ENCODE results near the gene CCDC174. TPM values are rescaled to one million over a fixed set of nuclear protein-coding genes. Genes with fewer than 3 reads are reported as not detected.

Gene CCDC174
- total and polyA plus RNA-seq, 4 donors, result 4.9 to 14.2 (median 7.0) TPM

DNA sequence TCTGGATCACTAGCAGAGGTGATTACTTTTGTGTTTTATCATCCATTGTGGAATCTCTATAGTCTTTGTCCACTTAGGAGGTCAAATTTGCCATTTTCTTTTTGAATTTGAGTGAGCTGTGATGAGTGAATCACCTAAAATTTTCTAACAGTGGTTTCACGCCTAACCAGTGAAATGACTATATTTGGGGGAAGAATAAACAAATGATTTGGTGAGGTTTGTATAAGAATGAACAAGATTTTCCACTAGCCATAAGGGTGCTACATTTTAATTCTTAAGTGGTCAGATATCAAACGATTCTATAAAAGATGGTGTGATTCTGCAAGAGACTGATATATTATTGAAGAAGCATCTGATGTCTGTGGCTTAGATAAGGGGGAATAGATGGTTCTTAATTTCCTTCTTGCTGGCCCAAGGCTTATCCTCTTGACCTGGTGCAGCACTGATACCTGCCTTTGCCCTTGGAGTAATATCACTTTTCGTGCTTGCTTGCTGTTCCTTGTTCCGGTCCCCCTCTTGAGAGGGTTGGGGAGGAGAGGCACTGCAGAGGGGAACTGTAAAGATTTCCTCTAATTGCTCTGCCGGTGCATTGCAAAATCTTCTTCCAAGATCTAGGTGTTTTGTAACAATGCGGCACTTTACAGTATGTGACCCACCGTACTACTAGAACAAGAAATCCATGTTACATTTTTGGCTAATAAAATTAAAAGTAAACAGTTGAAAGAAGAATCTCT lies 37.9 kb downstream of the CCDC174 start:
- no peak overlapping the region for H3K27ac ChIP-seq (ENCODE audit: low read depth in 1 of 2, low read length in 2 of 2)
- no peak for TF ChIP-seq RAD21 (IDR thresholded peaks at IDR 0.05)
- TF ChIP-seq, protein P1, sequence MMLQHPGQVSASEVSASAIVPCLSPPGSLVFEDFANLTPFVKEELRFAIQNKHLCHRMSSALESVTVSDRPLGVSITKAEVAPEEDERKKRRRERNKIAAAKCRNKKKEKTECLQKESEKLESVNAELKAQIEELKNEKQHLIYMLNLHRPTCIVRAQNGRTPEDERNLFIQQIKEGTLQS (IDR thresholded peaks at IDR 0.05), result no peak
- TF ChIP-seq TAF1 (conservative IDR thresholded peaks at IDR 0.05), result no peak
- no peak for TF ChIP-seq GABPA (IDR thresholded peaks at IDR 0.05 in 1 of 2, conservative IDR thresholded peaks at IDR 0.05 in 1 of 2)
- TF ChIP-seq SP1 (IDR thresholded peaks at IDR 0.05), result no peak
- no peak for TF ChIP-seq MAX (IDR thresholded peaks at IDR 0.05)
- TF ChIP-seq, protein P2, sequence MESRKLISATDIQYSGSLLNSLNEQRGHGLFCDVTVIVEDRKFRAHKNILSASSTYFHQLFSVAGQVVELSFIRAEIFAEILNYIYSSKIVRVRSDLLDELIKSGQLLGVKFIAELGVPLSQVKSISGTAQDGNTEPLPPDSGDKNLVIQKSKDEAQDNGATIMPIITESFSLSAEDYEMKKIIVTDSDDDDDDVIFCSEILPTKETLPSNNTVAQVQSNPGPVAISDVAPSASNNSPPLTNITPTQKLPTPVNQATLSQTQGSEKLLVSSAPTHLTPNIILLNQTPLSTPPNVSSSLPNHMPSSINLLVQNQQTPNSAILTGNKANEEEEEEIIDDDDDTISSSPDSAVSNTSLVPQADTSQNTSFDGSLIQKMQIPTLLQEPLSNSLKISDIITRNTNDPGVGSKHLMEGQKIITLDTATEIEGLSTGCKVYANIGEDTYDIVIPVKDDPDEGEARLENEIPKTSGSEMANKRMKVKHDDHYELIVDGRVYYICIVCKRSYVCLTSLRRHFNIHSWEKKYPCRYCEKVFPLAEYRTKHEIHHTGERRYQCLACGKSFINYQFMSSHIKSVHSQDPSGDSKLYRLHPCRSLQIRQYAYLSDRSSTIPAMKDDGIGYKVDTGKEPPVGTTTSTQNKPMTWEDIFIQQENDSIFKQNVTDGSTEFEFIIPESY (IDR thresholded peaks at IDR 0.05), result no peak
- TF ChIP-seq, protein P3, sequence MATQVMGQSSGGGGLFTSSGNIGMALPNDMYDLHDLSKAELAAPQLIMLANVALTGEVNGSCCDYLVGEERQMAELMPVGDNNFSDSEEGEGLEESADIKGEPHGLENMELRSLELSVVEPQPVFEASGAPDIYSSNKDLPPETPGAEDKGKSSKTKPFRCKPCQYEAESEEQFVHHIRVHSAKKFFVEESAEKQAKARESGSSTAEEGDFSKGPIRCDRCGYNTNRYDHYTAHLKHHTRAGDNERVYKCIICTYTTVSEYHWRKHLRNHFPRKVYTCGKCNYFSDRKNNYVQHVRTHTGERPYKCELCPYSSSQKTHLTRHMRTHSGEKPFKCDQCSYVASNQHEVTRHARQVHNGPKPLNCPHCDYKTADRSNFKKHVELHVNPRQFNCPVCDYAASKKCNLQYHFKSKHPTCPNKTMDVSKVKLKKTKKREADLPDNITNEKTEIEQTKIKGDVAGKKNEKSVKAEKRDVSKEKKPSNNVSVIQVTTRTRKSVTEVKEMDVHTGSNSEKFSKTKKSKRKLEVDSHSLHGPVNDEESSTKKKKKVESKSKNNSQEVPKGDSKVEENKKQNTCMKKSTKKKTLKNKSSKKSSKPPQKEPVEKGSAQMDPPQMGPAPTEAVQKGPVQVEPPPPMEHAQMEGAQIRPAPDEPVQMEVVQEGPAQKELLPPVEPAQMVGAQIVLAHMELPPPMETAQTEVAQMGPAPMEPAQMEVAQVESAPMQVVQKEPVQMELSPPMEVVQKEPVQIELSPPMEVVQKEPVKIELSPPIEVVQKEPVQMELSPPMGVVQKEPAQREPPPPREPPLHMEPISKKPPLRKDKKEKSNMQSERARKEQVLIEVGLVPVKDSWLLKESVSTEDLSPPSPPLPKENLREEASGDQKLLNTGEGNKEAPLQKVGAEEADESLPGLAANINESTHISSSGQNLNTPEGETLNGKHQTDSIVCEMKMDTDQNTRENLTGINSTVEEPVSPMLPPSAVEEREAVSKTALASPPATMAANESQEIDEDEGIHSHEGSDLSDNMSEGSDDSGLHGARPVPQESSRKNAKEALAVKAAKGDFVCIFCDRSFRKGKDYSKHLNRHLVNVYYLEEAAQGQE (IDR thresholded peaks at IDR 0.05), result no peak
- no peak for TF ChIP-seq CTCF (IDR thresholded peaks at IDR 0.05; ENCODE audit: low read depth, low read length, missing input control)
- TF ChIP-seq NR2F2 (IDR thresholded peaks at IDR 0.05), result no peak
- TF ChIP-seq HNF4G (IDR thresholded peaks at IDR 0.05), result no peak
- no peak for TF ChIP-seq JUND (IDR thresholded peaks at IDR 0.05)
- no peak for TF ChIP-seq HNF4A (conservative IDR thresholded peaks at IDR 0.05)
- TF ChIP-seq EGR1 (IDR thresholded peaks at IDR 0.05; ENCODE audit: low read depth in 2 of 2), result no peak
- WGBS, result 74% methylated on average over 7 of the region's 7 CpGs
- no peaks in the 10 kb centered on the region for H3K27me3 ChIP-seq (ENCODE audit: control insufficient read depth in 4 of 4, insufficient read depth in 4 of 4, low read length in 3 of 4)
- no peaks in the 10 kb centered on the region for H3K9me3 ChIP-seq (ENCODE audit: control insufficient read depth in 4 of 4, low read length in 3 of 4)
- no peaks in the 10 kb centered on the region for H3K36me3 ChIP-seq (ENCODE audit: control insufficient read depth in 4 of 4, insufficient read depth in 3 of 4, low read depth in 1 of 4, low read length in 3 of 4)
- no peak overlapping the region for H3K9ac ChIP-seq (ENCODE audit: low read depth in 1 of 2, low read length in 2 of 2)
- no peaks in the 10 kb centered on the region for H3K4me1 ChIP-seq (ENCODE audit: control insufficient read depth in 4 of 4, insufficient read depth in 4 of 4, low read length in 3 of 4)
- no peak overlapping the region for H3K4me3 ChIP-seq (ENCODE audit: low read depth in 1 of 3, low read length in 3 of 3)
- DNase-seq (ENCODE audit: low spot score), result no peak

DNA sequence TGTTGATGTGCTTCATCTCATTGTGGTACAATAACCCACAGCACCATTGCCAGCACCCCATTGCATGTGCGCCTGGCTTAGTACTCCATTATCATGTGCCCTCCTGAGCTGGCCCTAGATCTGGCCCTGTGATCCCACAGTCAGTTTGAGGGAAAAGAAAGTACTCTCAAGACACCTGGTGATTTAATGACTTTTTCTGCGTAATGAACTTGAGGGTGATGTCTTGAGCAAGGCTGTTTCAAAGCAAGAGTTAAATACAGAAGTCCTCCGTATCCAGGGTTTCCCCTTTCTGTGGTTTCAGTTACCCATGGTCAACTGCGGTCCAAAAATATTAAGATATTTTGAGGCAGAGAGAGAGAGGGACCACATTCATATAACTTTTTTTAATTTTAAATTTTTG lies 39.7 kb downstream of the CCDC174 start:
- 88% methylated on average over 4 of the region's 4 CpGs for WGBS
- H3K27me3 ChIP-seq (ENCODE audit: control insufficient read depth in 4 of 4, insufficient read depth in 4 of 4, low read length in 3 of 4), result no peaks in the 10 kb centered on the region
- no peak for DNase-seq (ENCODE audit: low spot score)
- no peak overlapping the region for H3K9ac ChIP-seq (ENCODE audit: low read depth in 1 of 2, low read length in 2 of 2)
- H3K4me3 ChIP-seq (ENCODE audit: low read depth in 1 of 3, low read length in 3 of 3), result no peak overlapping the region
- H3K4me1 ChIP-seq (ENCODE audit: control insufficient read depth in 4 of 4, insufficient read depth in 4 of 4, low read length in 3 of 4), result no peaks in the 10 kb centered on the region
- no peaks in the 10 kb centered on the region for H3K9me3 ChIP-seq (ENCODE audit: control insufficient read depth in 4 of 4, low read length in 3 of 4)
- H3K36me3 ChIP-seq (ENCODE audit: control insufficient read depth in 4 of 4, insufficient read depth in 3 of 4, low read depth in 1 of 4, low read length in 3 of 4), result no peaks in the 10 kb centered on the region
- H3K27ac ChIP-seq (ENCODE audit: low read depth in 1 of 2, low read length in 2 of 2), result no peak overlapping the region
- TF ChIP-seq JUND (IDR thresholded peaks at IDR 0.05) (no peak), CTCF (IDR thresholded peaks at IDR 0.05; ENCODE audit: low read depth, low read length, missing input control) (no peak), HNF4A (conservative IDR thresholded peaks at IDR 0.05) (no peak), FOXA1 (IDR thresholded peaks at IDR 0.05) (no peak), HNF4G (IDR thresholded peaks at IDR 0.05) (no peak), RAD21 (IDR thresholded peaks at IDR 0.05) (no peak), YY1 (IDR thresholded peaks at IDR 0.05) (no peak), EGR1 (IDR thresholded peaks at IDR 0.05; ENCODE audit: low read depth in 2 of 2) (no peak)
- TF ChIP-seq, protein P2 (IDR thresholded peaks at IDR 0.05), result no peak

All from liver (tissue), 9 donors.